Stimulated activated CD8-positive, alpha-beta memory T cell treated with anti-CD3 and anti-CD28 coated beads, Interleukin-7, amount 100 ng/mL, for 4 hours (primary cell): ENCODE results near the gene PRRT1B.
"Not testable (repeated sequence)": the region's sequence is repeated elsewhere in the genome, so short reads cannot be mapped to it uniquely, and the experiment has no call there.

Source experiments
- DNase-seq, 2 donors: peaks; one replicate each; pipeline ENCODE4 v3.0.0-alpha.2; 2020; ENCODE audit warnings: low read depth in 2 of 2

Gene PRRT1B

DNA sequence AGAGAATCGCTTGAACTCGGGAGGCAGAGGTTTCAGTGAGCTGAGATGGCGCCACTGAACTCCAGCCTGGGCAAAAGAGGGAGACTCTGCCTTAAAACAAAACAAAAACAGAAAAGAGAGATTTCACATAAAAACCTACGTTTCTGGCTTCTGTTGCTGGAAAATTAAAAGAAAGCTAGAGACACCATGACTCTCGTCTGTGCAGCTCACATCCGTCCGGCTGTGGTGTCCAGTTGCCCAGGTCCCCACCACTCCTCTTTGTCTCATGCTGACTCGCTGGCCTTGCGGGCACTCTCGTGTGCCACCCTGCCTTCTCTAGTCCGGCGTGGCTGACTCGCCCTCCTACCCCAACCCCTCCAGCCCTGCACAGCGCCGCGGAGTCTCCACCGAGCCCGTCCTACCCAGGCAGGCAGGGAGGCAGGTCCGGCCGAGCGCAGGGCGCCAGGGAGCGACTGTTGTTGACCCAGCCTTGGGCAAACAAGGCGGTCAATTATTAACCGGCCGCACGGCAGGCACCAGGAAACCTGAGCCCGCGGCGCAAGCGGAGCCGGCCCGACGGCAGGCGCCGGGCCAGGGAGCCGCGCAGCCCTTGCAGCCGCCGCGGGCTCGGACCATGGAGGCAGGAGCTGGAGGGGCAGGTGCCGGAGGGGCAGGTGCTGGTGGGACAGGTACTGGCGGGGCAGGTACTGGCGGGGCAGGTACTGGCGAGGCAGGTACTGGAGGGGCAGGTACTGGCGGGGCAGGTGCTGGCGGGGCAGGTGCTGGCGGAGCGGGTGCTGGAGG lies at the start of gene PRRT1B:
PRRT1B (plus strand) TSS at position 521 of the 783 bp plus-strand sequence; CDS start at position 614, 93 bp downstream.
- no peak for DNase-seq

GRCh38 chr9:131495785-131496184 lies 49.5 kb upstream of the PRRT1B start:
- DNase-seq = no peak

DNA sequence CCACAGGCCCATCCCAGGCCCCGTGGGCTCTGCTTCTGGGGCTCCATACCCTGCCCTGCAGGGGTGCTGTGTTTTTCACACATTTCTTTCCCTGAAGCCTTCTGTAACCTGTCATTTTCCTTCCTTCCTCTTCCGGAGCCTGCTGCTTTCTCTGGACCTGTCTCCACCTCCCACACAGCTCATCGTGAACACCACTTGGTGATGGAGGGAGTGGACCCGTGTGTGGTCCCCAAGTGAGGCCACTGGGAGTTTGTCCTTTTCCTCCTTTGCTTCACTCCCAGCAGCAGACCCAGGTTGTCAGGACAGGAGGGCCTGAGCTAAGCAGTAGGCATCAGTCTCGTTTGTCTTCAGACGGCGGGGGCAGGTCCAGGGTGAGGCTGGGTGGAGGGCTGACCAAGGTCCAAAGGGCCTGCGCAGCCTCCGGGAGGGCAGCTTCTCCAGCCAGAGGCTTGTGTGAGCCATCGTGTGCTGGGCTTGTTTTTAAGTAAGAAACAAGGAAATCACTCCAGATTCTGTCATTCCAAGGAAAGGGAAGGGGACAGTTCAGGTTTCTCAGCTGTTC lies 48.4 kb upstream of the PRRT1B start:
- no peak for DNase-seq

- DNase-seq = no peak
These were observed 46.0 kb upstream of the PRRT1B start for GRCh38 chr9:131499254-131499767.

DNA sequence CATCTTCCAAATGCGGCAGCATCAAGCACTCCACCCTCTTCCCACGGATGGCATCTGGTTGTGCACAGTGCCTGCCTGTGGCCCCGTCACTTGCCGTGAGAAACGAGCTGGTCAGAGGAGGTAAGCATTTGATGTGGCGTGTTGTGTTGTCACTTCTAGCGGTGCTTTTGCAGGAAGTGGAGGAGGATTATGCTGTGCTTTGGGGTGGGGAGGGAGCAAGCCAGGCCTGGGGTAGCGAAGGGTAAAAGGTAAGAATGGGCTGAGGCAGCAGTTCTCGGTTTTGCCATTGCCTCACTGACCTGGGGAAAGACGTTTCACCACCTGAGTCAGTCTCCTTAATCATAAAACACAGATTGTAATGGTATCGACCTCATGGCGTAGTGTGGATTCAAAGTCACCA lies 44.9 kb upstream of the PRRT1B start:
- peak; percentile 53 for DNase-seq

- DNase-seq = peak; percentile 21 to 36
These were observed 44.3 kb upstream of the PRRT1B start for GRCh38 chr9:131500939-131501541.

DNA sequence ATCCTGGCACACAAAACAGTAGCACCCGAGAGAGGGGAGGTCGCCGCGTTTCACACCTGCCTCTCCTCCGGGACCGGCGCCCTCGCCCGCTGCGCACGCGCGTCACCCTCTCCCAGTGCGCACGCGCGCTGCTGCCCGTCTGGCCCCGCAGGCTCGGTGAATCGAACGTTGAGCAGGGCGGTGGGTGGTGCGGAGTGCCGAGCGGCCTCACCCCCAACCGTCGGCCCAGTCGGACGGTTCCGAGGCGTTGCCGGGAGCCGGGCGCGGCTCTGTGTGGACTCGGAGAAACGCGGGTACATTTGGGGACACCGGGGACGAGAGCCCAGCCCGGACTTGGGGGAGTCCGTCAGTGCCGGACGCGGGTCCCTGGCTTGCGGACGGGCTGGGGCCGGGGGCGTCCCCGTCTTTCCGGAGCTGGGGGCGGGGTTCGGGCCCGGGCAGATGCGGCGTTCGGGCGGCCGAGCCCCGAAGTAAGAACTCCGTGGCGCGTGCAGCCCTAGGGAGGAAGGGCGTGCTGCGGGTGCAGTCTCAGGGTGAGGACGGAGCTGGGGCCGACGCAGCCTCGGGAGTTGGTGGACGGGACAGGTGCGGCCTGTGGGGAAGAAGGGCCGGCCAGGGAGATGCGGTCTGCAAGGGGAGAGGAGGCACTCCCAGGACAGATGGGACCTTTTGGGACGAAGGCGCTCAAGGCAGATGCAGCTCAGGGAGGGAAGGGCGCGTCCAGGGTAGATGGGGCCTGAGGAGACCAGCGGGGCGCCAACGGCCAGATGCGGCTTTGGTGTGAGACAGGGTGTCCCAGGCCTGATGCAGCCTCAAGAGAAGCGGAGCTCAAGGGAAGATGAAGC lies 42.3 kb upstream of the PRRT1B start, which contains the start of gene POMT1:
POMT1 (plus strand) TSS at position 138 of the 845 bp plus-strand sequence. CDS start 1,301 bp downstream, outside the sequence.
- DNase-seq = peak; percentile 73 to 84

DNA sequence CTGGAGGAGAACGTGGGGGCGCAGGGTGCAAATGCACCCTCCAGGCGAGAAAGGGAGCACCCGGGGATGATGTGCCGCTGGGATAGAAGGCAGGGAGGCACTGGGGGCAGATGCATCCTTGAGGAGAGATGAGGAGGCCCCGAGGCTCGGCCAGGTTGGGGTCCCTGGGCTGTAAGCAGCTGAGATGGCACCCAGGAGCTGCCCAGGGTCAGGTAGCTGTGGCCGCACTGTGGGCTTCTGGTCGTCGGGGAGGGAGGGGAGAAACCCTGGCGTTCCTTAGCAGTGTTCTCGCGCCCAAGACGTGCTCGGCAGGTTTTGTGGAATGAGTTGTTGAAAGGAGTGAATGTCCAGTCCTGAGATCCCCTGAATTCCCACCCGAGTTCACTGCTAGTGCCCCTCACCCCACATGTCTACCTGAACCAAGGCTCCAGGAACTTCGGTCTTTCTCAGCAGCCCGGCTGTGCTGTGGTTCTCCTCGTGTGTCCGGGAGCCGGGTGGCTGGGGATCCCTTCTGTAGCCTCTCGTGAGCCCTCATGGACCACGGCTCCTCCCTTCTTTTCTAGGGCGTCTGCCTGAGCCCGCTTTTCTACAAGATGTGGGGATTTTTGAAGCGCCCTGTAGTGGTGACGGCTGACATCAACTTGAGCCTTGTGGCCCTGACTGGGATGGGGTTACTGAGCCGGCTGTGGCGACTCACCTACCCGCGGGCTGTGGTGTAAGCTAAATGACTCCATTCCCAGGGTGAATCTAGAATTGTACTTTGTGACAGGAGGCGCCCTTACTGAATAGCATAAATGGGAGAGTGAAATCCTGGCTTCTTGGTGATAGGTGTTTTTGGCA lies 41.5 kb upstream of the PRRT1B start:
- peak; percentile 30 to 33 for DNase-seq

GRCh38 chr9:131505012-131505411 lies 40.3 kb upstream of the PRRT1B start:
- no peak for DNase-seq

DNA sequence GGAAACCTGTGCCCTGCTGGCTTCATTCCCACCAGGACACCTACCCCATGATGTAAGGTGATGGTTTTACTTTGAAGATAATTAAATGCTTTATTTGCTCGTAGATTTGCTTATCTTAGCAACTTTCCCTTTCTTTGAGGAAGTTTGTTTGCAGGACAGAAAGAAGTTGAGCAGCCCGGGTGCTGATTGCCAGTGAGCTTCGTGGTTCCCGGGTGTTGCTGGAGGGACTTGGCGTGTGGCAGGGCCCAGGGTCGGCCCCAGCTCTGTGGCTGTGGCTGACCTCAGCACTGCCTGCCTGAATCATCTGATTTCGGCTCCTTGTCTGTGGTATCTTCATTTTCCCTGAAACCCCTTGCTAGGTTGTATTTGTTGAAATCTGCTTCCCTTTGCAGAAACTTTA lies 33.9 kb upstream of the PRRT1B start:
- DNase-seq = no peak

DNA sequence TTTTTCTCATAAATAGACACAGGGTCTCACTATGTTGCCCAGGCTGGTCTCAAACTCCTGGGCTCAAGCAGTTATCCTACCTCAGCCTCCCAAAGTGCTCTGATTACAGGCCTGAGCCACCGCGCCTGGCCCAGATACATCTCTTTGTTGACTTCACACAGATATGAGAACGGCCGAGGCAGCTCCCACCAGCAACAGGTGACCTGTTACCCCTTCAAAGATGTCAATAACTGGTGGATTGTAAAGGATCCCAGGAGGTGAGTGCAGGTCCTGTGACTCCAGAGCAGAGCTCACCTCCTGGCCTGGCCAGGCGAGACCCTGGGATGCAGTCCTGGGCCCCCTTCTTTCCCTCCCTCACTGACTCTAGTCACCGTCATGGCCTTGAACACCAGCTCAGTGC lies 33.4 kb upstream of the PRRT1B start:
- DNase-seq = no peak

DNA sequence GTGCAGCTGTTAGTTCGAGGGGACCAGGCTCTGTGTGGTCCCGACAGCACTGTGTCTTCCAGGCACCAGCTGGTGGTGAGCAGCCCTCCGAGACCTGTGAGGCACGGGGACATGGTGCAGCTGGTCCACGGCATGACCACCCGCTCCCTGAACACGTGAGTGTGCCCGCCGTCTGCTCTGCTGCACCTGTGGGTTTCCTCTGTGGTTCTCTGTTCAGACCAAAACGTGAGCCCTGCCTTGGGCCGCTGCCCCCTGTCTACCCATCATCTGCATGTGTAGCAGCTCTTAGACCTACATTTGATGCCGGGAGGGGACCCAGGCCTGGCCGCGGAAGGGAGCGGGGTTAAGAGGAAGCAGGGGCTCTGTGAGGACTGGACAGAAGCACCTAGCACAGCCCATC lies 32.1 kb upstream of the PRRT1B start:
- no peak for DNase-seq

GRCh38 chr9:131515559-131516031 lies 29.7 kb upstream of the PRRT1B start:
- not testable (repeated sequence) for DNase-seq

DNA sequence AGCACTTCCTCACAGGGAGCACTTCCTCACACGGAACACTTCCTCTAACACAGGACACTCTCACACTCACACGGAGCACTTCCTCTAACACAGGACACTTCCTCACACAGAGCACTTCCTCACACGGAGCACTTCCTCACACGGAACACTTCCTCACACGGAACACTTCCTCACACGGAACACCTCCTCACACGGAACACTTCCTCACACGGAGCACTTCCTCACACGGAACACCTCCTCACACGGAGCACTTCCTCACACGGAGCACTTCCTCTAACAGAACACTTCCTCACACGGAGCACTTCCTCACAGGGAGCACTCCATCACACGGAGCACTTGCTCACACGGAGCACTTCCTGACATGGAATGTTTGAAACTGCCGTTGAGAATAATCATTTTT lies 29.2 kb upstream of the PRRT1B start:
- no peak for DNase-seq

DNA sequence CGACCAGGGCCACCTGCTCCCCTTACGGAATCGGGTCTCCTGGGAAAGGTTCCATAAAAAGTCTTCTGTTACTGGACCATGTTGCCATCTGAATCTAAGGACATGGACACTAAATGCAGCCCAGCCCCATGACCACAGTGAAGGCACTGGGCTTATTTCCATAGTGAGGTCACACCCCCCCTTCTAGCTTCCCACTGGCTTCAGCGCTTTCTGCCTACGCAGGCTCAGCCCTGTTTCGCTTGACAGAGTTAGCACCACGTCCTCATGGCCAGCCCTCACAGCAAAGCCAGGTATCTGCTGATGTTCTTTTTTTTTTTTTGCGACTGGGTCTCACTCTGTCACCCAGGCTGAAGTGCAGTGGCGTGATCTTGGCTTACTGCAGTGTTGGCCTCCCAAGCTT lies 28.4 kb upstream of the PRRT1B start:
- DNase-seq = no peak

DNA sequence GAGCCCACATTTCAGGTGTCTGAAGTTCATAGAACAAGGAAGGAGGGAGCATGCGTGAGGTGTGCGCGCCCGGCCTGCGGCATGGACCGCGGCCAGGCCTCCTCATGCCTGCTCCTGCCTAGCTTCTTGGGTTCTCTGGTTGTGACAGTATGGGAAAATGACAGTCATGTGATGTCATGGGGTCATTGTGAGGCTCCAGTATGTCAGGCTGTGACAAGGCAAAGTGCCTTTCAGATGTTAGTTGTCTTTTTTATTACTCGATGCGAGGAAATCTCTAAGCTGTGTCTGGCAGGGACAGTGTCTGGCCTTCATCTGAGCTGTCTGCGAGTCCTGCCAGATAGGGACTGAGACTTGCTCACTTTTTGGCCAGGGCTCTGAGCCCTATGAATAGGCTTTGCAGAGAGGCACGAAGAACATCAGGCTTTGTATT lies 27.5 kb upstream of the PRRT1B start:
- no peak for DNase-seq

DNA sequence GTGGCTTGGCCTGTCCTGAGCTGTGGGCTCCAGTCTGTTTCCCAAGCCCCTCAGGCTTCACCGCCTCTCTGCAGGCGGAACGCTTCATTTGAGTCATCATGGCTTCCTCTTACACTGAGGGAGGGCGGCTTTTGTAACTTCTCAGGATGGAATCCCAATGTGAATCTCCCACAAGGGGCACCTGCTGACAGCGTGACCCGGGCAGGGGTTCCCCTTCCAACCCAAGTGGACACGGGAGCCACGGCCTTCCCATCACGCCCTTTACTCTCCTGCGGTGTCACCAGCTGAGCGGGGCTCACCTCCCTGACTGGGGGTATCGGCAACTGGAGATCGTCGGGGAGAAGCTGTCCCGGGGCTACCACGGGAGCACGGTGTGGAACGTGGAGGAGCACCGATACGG lies 26.8 kb upstream of the PRRT1B start:
- DNase-seq = no peak

- no peak for DNase-seq
These were observed 24.8 kb upstream of the PRRT1B start for GRCh38 chr9:131520503-131520902.

DNA sequence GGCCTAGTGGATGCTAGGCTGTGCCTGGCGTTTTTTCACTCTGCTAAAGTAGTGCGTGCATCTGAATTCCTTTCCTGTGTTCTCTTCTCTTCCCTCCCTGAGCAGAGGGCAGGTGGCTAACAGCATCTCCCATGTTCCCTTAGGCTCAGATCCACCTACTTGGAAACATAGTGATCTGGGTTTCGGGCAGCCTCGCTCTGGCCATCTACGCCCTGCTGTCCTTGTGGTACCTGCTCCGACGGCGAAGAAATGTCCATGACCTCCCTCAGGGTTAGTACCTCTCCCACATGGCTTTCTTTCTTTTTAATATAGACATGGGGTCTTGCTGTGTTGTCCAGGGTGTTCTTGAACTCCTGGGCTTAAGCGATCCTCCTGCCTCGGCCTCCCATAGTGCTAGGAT lies 24.1 kb upstream of the PRRT1B start:
- no peak for DNase-seq

- DNase-seq = no peak
These were observed 23.5 kb upstream of the PRRT1B start for GRCh38 chr9:131521822-131522221.
